Right atrium auricular region (tissue), 2 donors: ENCODE results near the gene NCEH1. TPM values are rescaled to one million over a fixed set of nuclear protein-coding genes. Genes with fewer than 3 reads are reported as not detected.
A peak's percentile ranks its signal among the peaks of the same experiment; 100 is the strongest.

Experiments used
- DNase-seq: peaks from one replicate; pipeline ENCODE4 v3.0.0-alpha.2; 2019; ENCODE audit warnings: low spot score
- H3K27ac ChIP-seq, 2 donors: fragments of 200-600 bp; sonication (generic); 1 replicate in 1 of 2; 2 replicates in 1 of 2; pipeline ENCODE4 v1.5.1; 2016 to 2019
- H3K27me3 ChIP-seq, 2 donors: fragments of 200-600 bp; sonication (generic); one replicate each; pipeline versions ENCODE4 v1.5.1 to v1.6.0; 2017 to 2019
- H3K36me3 ChIP-seq: fragments of 200-600 bp; sonication (generic); one replicate; pipeline ENCODE4 v1.5.1; 2016
- H3K4me1 ChIP-seq, 2 donors: fragments of 200-600 bp; sonication (generic); one replicate each; pipeline versions ENCODE4 v1.5.1 to v1.6.0; 2017 to 2019
- H3K4me3 ChIP-seq, 2 donors: fragments of 200-600 bp; sonication (generic); 1 replicate in 1 of 2; 2 replicates in 1 of 2; pipeline ENCODE4 v1.5.1; 2017 to 2019; ENCODE audit warnings: mild to moderate bottlenecking in 1 of 2, moderate library complexity in 1 of 2
- H3K9me3 ChIP-seq, 2 donors: fragments of 200-600 bp; sonication (generic); one replicate each; pipeline ENCODE4 v1.5.1; 2019
- CTCF ChIP-seq, 2 donors: fragments of 200-600 bp; sonication (generic); IDR thresholded peaks; one replicate each; pipeline ENCODE4 v1.5.1; 2019; ENCODE audit warnings: antibody characterized with exemption in 2 of 2
- total RNA-seq, 2 donors: library from RNA; depleted of rRNA; stranded (reverse); fragments of >200 nt; gene quantifications; one replicate each; pipeline ENCODE4 v1.1.0, GENCODE V29; 2016

NCEH1 gene
- total RNA-seq, 2 donors from 2014 or later, result 14.3 to 21.1 TPM

- Histone ChIP-seq H3K4me3 (no peak overlapping the region), H3K27me3 (no peaks in the 10 kb centered on the region), H3K4me1 (peaks cover 0 to 12% of the 10 kb centered on the region in 2 donors), H3K27ac (no peak overlapping the region), H3K9me3 (no peaks in the 10 kb centered on the region), H3K36me3 (no peaks in the 10 kb centered on the region)
- no peak for TF ChIP-seq CTCF (IDR thresholded peaks at IDR 0.05)
- no peak for DNase-seq
Measured at GRCh38 chr3:172591876-172592771, 118.7 kb downstream of the NCEH1 start.

- no peak for DNase-seq
- H3K9me3 ChIP-seq, result no peaks in the 10 kb centered on the region
- no peak overlapping the region for H3K4me3 ChIP-seq
- H3K4me1 ChIP-seq, result peaks cover 0 to 20% of the 10 kb centered on the region in 2 donors
- no peaks in the 10 kb centered on the region for H3K27me3 ChIP-seq
- H3K27ac ChIP-seq, result no peak overlapping the region
- TF ChIP-seq CTCF (IDR thresholded peaks at IDR 0.05), result no peak
- no peaks in the 10 kb centered on the region for H3K36me3 ChIP-seq
Measured at GRCh38 chr3:172591125-172591605, 119.7 kb downstream of the NCEH1 start.

- Histone ChIP-seq H3K4me1 (peaks cover 0 to 22% of the 10 kb centered on the region in 2 donors), H3K27ac (peak overlapping the region; percentile 9 to 39), H3K27me3 (no peaks in the 10 kb centered on the region), H3K4me3 (no peak overlapping the region), H3K9me3 (no peaks in the 10 kb centered on the region), H3K36me3 (no peaks in the 10 kb centered on the region)
- TF ChIP-seq CTCF (IDR thresholded peaks at IDR 0.05), result no peak
- DNase-seq, result no peak
Measured at GRCh38 chr3:172586436-172586835, 124.4 kb downstream of the NCEH1 start.

GRCh38 chr3:172585954-172586353 lies 124.9 kb downstream of the NCEH1 start:
- no peak for TF ChIP-seq CTCF (IDR thresholded peaks at IDR 0.05)
- H3K4me1 ChIP-seq, result peaks cover 0 to 22% of the 10 kb centered on the region in 2 donors
- no peaks in the 10 kb centered on the region for H3K36me3 ChIP-seq
- no peak for DNase-seq
- no peaks in the 10 kb centered on the region for H3K27me3 ChIP-seq
- H3K4me3 ChIP-seq, result no peak overlapping the region
- no peaks in the 10 kb centered on the region for H3K9me3 ChIP-seq
- peak overlapping the region; percentile 3 to 39 for H3K27ac ChIP-seq

- H3K9me3 ChIP-seq, result no peaks in the 10 kb centered on the region
- no peak overlapping the region for H3K27ac ChIP-seq
- TF ChIP-seq CTCF (IDR thresholded peaks at IDR 0.05), result no peak
- no peak for DNase-seq
- H3K27me3 ChIP-seq, result no peaks in the 10 kb centered on the region
- no peaks in the 10 kb centered on the region for H3K36me3 ChIP-seq
- no peak overlapping the region for H3K4me3 ChIP-seq
- H3K4me1 ChIP-seq, result peaks cover 0 to 29% of the 10 kb centered on the region in 2 donors
Measured at GRCh38 chr3:172582712-172583111, 128.2 kb downstream of the NCEH1 start.
